Activated T-helper 1 cell treated with Interleukin-2 at 50 U/mL for 16 hours (primary cell): ENCODE data around the gene ACRBP.

ENCODE experiments used
- DNase-seq: peaks from one replicate; pipeline ENCODE4 v3.0.0-alpha.2; 2020; ENCODE audit warnings: low read depth

The ACRBP gene

GRCh38 chr12:6647083-6647604 is at the start of gene ACRBP:
ACRBP (minus strand) TSS chr12:6647432; CDS start chr12:6647366, 66 bp downstream.
- no peak for DNase-seq

GRCh38 chr12:6695313-6696045 is 48.2 kb upstream of the ACRBP start:
- DNase-seq: no peak

GRCh38 chr12:6694701-6695100 is 47.5 kb upstream of the ACRBP start:
- no peak for DNase-seq

- no peak for DNase-seq
Observed at GRCh38 chr12:6693832-6694355, 46.7 kb upstream of the ACRBP start.

- DNase-seq: no peak
Observed at GRCh38 chr12:6692888-6693287, 45.7 kb upstream of the ACRBP start.

- DNase-seq: no peak
Observed at GRCh38 chr12:6691473-6691872, 44.2 kb upstream of the ACRBP start.

- peak; percentile 92 for DNase-seq
Observed at GRCh38 chr12:6688999-6689882, 42.0 kb upstream of the ACRBP start, which contains the start of gene ZNF384. ZNF384 (minus strand) TSS chr12:6689375; CDS start chr12:6679520, 9,855 bp downstream.

- DNase-seq: peak; percentile 28
Observed at GRCh38 chr12:6688543-6688998, 41.3 kb upstream of the ACRBP start.

- no peak for DNase-seq
Observed at GRCh38 chr12:6685814-6686213, 38.6 kb upstream of the ACRBP start.

- no peak for DNase-seq
Observed at GRCh38 chr12:6684609-6685008, 37.4 kb upstream of the ACRBP start.

- DNase-seq: no peak
Observed at GRCh38 chr12:6676962-6677361, 29.7 kb upstream of the ACRBP start.

GRCh38 chr12:6672143-6672542 is 24.9 kb upstream of the ACRBP start:
- DNase-seq: no peak

- DNase-seq: no peak
Observed at GRCh38 chr12:6667559-6668210, 20.5 kb upstream of the ACRBP start.

GRCh38 chr12:6666211-6666610 is 19.0 kb upstream of the ACRBP start:
- no peak for DNase-seq

GRCh38 chr12:6664902-6665301 is 17.7 kb upstream of the ACRBP start:
- DNase-seq: no peak

- DNase-seq: peak; percentile 91
Observed at GRCh38 chr12:6662906-6663742, 15.9 kb upstream of the ACRBP start, which contains the start of gene ING4. ING4 (minus strand) TSS chr12:6663119; CDS start chr12:6663101, 18 bp downstream.

GRCh38 chr12:6662602-6662905 is 15.3 kb upstream of the ACRBP start:
- DNase-seq: no peak

- no peak for DNase-seq
Observed at GRCh38 chr12:6653987-6654386, 6.8 kb upstream of the ACRBP start.

- no peak for DNase-seq
Observed at GRCh38 chr12:6653342-6653741, 6.1 kb upstream of the ACRBP start.

- DNase-seq: no peak
Observed at GRCh38 chr12:6652391-6652790, 5.2 kb upstream of the ACRBP start.

- no peak for DNase-seq
Observed at GRCh38 chr12:6650832-6651231, 3.6 kb upstream of the ACRBP start.
